Natural killer cell (primary cell): ENCODE data around the gene PCBP3. TPM values are rescaled to one million over a fixed set of nuclear protein-coding genes. Genes with fewer than 3 reads are reported as not detected.

Source experiments
- ATAC-seq, 3 donors: fragments of 150-1000 bp in 2 of 3; fragments of 200-7000 bp in 1 of 3; cut with Tn5 transposase; 1 replicate in 1 of 3; 2 replicates in 2 of 3; pipeline ENCODE4 v1.10.0; 2021; ENCODE audit warnings: mild to moderate bottlenecking in 2 of 3, moderate library complexity in 2 of 3
- DNase-seq, 2 donors: peaks; one replicate each; pipeline versions ENCODE4 v3.0.0 to v3.0.0-alpha.2; 2013 to 2021; ENCODE audit warnings: mixed read lengths in 1 of 2
- H3K27ac ChIP-seq: one replicate; pipeline ENCODE4 v1.5.1; 2013; ENCODE audit warnings: mild to moderate bottlenecking, low read length
- H3K27me3 ChIP-seq: one replicate; pipeline ENCODE4 v1.6.1; 2013; ENCODE audit warnings: low read length; ENCODE audit not compliant: control insufficient read depth, insufficient read depth
- H3K36me3 ChIP-seq: one replicate; pipeline ENCODE4 v1.6.1; 2013; ENCODE audit warnings: low read length; ENCODE audit not compliant: control insufficient read depth, insufficient read depth
- H3K4me1 ChIP-seq: one replicate; pipeline ENCODE4 v1.6.1; 2013; ENCODE audit warnings: low read length; ENCODE audit not compliant: control insufficient read depth, insufficient read depth
- H3K4me3 ChIP-seq: one replicate; pipeline ENCODE4 v1.5.1; 2013; ENCODE audit warnings: low read length
- H3K9me3 ChIP-seq: one replicate; pipeline ENCODE4 v1.6.1; 2013; ENCODE audit warnings: low read length; ENCODE audit not compliant: control insufficient read depth, insufficient read depth
- H3K27ac Mint-ChIP-seq, 2 donors: one replicate each; pipeline ENCODE4 v1.8.0; 2022; ENCODE audit warnings: mild to moderate bottlenecking in 2 of 2, mixed read lengths in 2 of 2, moderate library complexity in 1 of 2
- H3K27me3 Mint-ChIP-seq, 2 donors: one replicate each; pipeline ENCODE4 v1.8.0; 2022; ENCODE audit warnings: low read depth in 2 of 2, mixed read lengths in 2 of 2
- H3K36me3 Mint-ChIP-seq: one replicate; pipeline ENCODE4 v1.8.0; 2022; ENCODE audit warnings: mixed read lengths
- H3K4me1 Mint-ChIP-seq, 2 donors: one replicate each; pipeline ENCODE4 v1.8.0; 2022; ENCODE audit warnings: mixed read lengths in 2 of 2
- H3K4me3 Mint-ChIP-seq: one replicate; pipeline ENCODE4 v1.8.0; 2022; ENCODE audit warnings: mild to moderate bottlenecking, moderate library complexity, mixed read lengths
- H3K9me3 Mint-ChIP-seq, 2 donors: one replicate each; pipeline ENCODE4 v1.8.0; 2022; ENCODE audit warnings: mixed read lengths in 2 of 2
- WGBS: methylation state at CpG from one replicate; pipeline ENCODE4 v1.1.7; 2013; ENCODE audit warnings: missing lambda C conversion rate; ENCODE audit not compliant: insufficient coverage; 5-methylcytosine and 5-hydroxymethylcytosine counted together
- intact Hi-C: fragments of 100-400 bp; cut with micrococcal nuclease; formaldehyde crosslinking; loops from one replicate; pipeline ENCODE4 v1.14.2; 2022
- total RNA-seq, 4 donors: library from RNA; stranded (reverse); fragments of 120-200 nt in 1 of 4; gene quantifications; one replicate each; pipeline versions ENCODE4 v1.2.3 to v1.2.4, GENCODE V29; 2013 to 2022
- TF ChIP-seq, protein P1 (sequence below): fragments of 200-600 bp; IDR thresholded peaks from one replicate; pipeline ENCODE4 v1.8.0; 2022; ENCODE audit warnings: antibody characterized with exemption

The PCBP3 gene
- total RNA-seq, 3 donors from 2014 or later (not counting 1 experiment from before 2014, with no cell fraction given) = 0.50 to 3.0 (median 0.52) TPM

DNA sequence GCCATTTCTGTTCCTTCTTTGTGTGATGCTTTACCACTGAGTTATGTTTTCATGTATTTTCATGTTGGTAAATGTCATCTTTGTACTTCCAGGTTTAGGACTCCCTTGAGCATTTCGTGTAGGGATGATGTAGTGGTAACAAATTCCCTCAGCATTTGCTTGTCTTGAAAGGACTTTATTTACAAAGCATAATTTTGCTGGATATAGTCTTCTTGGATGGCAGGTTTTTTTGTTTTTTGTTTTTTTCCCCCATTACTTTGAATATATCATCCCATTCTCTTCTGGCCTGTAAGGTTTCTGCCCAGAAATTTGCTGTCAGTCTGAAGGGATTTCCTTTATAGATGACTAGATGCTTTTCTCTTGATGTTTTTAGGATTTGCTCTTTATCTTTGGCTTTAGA is 133.4 kb downstream of the PCBP3 start:
- TF ChIP-seq, protein P1, sequence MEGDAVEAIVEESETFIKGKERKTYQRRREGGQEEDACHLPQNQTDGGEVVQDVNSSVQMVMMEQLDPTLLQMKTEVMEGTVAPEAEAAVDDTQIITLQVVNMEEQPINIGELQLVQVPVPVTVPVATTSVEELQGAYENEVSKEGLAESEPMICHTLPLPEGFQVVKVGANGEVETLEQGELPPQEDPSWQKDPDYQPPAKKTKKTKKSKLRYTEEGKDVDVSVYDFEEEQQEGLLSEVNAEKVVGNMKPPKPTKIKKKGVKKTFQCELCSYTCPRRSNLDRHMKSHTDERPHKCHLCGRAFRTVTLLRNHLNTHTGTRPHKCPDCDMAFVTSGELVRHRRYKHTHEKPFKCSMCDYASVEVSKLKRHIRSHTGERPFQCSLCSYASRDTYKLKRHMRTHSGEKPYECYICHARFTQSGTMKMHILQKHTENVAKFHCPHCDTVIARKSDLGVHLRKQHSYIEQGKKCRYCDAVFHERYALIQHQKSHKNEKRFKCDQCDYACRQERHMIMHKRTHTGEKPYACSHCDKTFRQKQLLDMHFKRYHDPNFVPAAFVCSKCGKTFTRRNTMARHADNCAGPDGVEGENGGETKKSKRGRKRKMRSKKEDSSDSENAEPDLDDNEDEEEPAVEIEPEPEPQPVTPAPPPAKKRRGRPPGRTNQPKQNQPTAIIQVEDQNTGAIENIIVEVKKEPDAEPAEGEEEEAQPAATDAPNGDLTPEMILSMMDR = no peak
- ATAC-seq (no peak), DNase-seq (no peak)
- Mint-ChIP-seq H3K4me3 (no peak overlapping the region), H3K9me3 (peaks cover 6 to 7% of the 10 kb centered on the region in 2 donors), H3K36me3 (peaks cover 11% of the 10 kb centered on the region), H3K27me3 (peaks cover 21 to 49% of the 10 kb centered on the region in 2 donors), H3K4me1 (no peaks in the 10 kb centered on the region), H3K27ac (no peak overlapping the region)
- no peak overlapping the region for H3K4me3 ChIP-seq
- H3K9me3 ChIP-seq = peaks cover 4% of the 10 kb centered on the region
- H3K4me1 ChIP-seq = no peaks in the 10 kb centered on the region
- H3K27me3 ChIP-seq = no peaks in the 10 kb centered on the region
- H3K27ac ChIP-seq = no peak overlapping the region
- 100% methylated on average over 1 of the region's 1 CpG for WGBS
- no peaks in the 10 kb centered on the region for H3K36me3 ChIP-seq
- intact Hi-C loops = no loop called here

DNA sequence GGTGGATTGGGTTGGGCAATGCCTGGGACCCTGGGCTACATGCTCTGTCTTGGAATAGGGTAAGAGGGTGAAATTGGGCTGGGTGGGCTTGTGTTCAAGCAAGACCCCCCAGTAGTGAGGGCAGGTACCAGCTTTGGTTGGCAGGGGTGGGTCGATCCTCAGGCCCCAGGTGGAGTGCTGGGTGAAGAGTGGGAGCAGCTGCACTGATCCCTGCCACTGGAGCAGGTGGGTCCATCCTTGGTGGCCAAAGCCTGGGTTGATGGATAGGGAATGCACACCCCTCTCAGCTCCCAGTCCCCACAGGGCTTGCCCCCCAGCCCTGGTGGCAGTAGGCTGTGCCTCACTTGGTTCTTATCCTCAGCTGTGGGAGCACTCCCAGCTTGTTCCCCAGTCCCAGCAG is 135.2 kb downstream of the PCBP3 start:
- Histone ChIP-seq H3K27me3 (no peaks in the 10 kb centered on the region), H3K4me3 (no peak overlapping the region), H3K27ac (no peak overlapping the region), H3K9me3 (peaks cover 4% of the 10 kb centered on the region), H3K36me3 (no peaks in the 10 kb centered on the region), H3K4me1 (no peaks in the 10 kb centered on the region)
- WGBS = 86% methylated on average over 1 of the region's 1 CpG
- Mint-ChIP-seq H3K36me3 (peaks cover 11% of the 10 kb centered on the region), H3K27me3 (peaks cover 21 to 35% of the 10 kb centered on the region in 2 donors), H3K9me3 (peaks cover 6 to 7% of the 10 kb centered on the region in 2 donors), H3K4me3 (no peak overlapping the region), H3K27ac (no peak overlapping the region), H3K4me1 (no peaks in the 10 kb centered on the region)
- TF ChIP-seq, protein P1 = no peak
- intact Hi-C loops = no loop called here
- DNase-seq (no peak), ATAC-seq (no peak)

DNA sequence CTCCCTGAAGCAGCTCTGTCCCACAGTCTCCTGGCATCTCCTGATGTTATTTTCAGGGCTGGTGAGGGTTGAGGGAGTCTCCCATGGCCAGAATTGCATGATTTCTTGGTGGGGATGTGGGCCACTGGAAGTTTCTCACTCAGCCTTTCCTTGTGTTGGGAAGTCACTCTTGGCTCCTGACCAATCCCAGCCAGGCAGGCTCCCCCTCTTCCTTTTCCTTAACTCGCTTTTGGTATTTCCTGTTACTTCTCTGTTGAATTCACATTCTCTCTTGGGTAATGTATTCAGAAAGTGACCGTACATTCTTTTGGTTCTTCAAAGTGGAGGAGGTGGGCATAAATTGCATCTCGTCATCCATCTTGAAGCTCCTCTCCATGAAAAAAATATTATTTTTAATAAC is 135.7 kb downstream of the PCBP3 start:
- no peaks in the 10 kb centered on the region for H3K4me1 ChIP-seq
- H3K27ac ChIP-seq = no peak overlapping the region
- H3K27me3 ChIP-seq = no peaks in the 10 kb centered on the region
- Mint-ChIP-seq H3K27ac (no peak overlapping the region), H3K27me3 (peaks cover 21 to 34% of the 10 kb centered on the region in 2 donors), H3K36me3 (peaks cover 11% of the 10 kb centered on the region), H3K4me1 (no peaks in the 10 kb centered on the region), H3K9me3 (peaks cover 6 to 7% of the 10 kb centered on the region in 2 donors), H3K4me3 (no peak overlapping the region)
- WGBS = 60% methylated on average over 1 of the region's 3 CpGs
- H3K9me3 ChIP-seq = peaks cover 4% of the 10 kb centered on the region
- TF ChIP-seq, protein P1 = no peak
- DNase-seq = no peak
- H3K4me3 ChIP-seq = no peak overlapping the region
- intact Hi-C loops = no loop called here
- ATAC-seq = no peak
- no peaks in the 10 kb centered on the region for H3K36me3 ChIP-seq

DNA sequence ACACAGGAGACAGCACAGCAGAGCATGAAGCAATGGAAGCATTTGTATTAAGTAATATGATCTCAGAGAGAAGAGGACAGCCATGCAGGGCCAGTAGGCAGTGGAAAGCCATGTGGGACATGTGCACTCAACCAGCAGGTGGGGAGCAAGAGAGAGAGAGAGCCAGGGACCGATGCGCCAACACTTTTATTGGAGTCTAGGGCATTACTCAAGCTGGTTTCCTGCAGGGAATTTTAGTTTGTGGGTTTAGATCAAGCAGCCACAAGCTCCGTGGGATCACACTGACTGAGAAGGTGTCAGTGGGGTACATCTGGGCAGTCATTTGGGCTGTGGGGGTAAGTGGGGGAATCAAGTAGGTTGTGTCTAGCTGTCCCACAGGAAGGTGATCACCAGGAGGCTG is 137.1 kb downstream of the PCBP3 start:
- whole genome bisulfite sequencing = 79% methylated on average over 3 of the region's 3 CpGs
- H3K27ac ChIP-seq = no peak overlapping the region
- Mint-ChIP-seq H3K4me1 (no peaks in the 10 kb centered on the region), H3K9me3 (peaks cover 6 to 7% of the 10 kb centered on the region in 2 donors), H3K27me3 (peaks cover 15 to 22% of the 10 kb centered on the region in 2 donors), H3K36me3 (peaks cover 11% of the 10 kb centered on the region), H3K27ac (no peak overlapping the region), H3K4me3 (no peak overlapping the region)
- H3K27me3 ChIP-seq = no peaks in the 10 kb centered on the region
- H3K4me1 ChIP-seq = no peaks in the 10 kb centered on the region
- intact Hi-C loops = no loop called here
- DNase-seq (no peak), ATAC-seq (no peak)
- H3K36me3 ChIP-seq = no peaks in the 10 kb centered on the region
- TF ChIP-seq, protein P1 = no peak
- H3K4me3 ChIP-seq = no peak overlapping the region
- H3K9me3 ChIP-seq = peaks cover 4% of the 10 kb centered on the region
